OCI-LY3 (cell line): ENCODE measurements around the gene MAPKAPK2.

Experiments
- EZH2phosphoT487 ChIP-seq: fragments of 200-600 bp; shearing (Covaris generic); IDR thresholded peaks from 2 replicates; pipeline ENCODE4 v1.6.1; 2018; ENCODE audit warnings: antibody characterized with exemption, mixed run types, low read depth
- TF ChIP-seq, protein P1 (sequence below): fragments of 200-600, 300-600 bp; sonication (generic); IDR thresholded peaks from 2 replicates; pipeline ENCODE4 v1.5.1; 2014; ENCODE audit warnings: antibody characterized with exemption, low read length, low read depth

- TF ChIP-seq, protein P1, sequence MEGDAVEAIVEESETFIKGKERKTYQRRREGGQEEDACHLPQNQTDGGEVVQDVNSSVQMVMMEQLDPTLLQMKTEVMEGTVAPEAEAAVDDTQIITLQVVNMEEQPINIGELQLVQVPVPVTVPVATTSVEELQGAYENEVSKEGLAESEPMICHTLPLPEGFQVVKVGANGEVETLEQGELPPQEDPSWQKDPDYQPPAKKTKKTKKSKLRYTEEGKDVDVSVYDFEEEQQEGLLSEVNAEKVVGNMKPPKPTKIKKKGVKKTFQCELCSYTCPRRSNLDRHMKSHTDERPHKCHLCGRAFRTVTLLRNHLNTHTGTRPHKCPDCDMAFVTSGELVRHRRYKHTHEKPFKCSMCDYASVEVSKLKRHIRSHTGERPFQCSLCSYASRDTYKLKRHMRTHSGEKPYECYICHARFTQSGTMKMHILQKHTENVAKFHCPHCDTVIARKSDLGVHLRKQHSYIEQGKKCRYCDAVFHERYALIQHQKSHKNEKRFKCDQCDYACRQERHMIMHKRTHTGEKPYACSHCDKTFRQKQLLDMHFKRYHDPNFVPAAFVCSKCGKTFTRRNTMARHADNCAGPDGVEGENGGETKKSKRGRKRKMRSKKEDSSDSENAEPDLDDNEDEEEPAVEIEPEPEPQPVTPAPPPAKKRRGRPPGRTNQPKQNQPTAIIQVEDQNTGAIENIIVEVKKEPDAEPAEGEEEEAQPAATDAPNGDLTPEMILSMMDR = no peak; the same call in 1 of the 2 replicates
- TF ChIP-seq EZH2phosphoT487 = no peak
These were observed 2.6 kb upstream of the MAPKAPK2 start for GRCh38 chr1:206682111-206682510.
